SK-N-SH (cell line): ENCODE measurements around the gene AIMP1. TPM values are rescaled to one million over a fixed set of nuclear protein-coding genes. Genes with fewer than 3 reads are reported as not detected.

Experiments used
- CTCF ChIA-PET: fragments of 300-600, 350-600 bp; formaldehyde crosslinking; extraction: SDS; loops from one replicate; lab custom pipeline; 2021; lab: Yijun Ruan, JAX
- POLR2A ChIA-PET: fragments of 350-600 bp; sonication (Branson Sonifier 250); formaldehyde crosslinking; extraction: SDS; loops from one replicate; lab custom pipeline; 2020; ENCODE audit warnings: antibody characterized with exemption, inconsistent platforms; lab: Yijun Ruan, JAX
- DNase-seq: peaks from one replicate; pipeline ENCODE4 v3.0.0; 2012
- H2AFZ ChIP-seq: fragments of 200-600 bp; sonication (generic); 2 replicates; pipeline ENCODE4 v1.8.1; 2016; ENCODE audit warnings: antibody characterized with exemption, mild to moderate bottlenecking, low read depth
- H3F3A ChIP-seq: fragments of 200-600 bp; sonication (generic); replicated peaks from 2 replicates; pipeline ENCODE3; 2016; ENCODE audit warnings: antibody characterized with exemption, mild to moderate bottlenecking; ENCODE audit not compliant: insufficient read depth
- H3K27ac ChIP-seq, 2 experiments: fragments of 200-500 bp in 1 of 2; fragments of 200-600 bp in 1 of 2; sonication (Bioruptor generic) in 1 of 2; sonication (generic), shearing (Covaris generic) in 1 of 2; 2 replicates each; pipeline versions ENCODE4 v1.5.1 to v1.6.1; 2014 to 2016; ENCODE audit warnings: low read depth in 2 of 2, inconsistent platforms in 1 of 2, low read length in 1 of 2, mild to moderate bottlenecking in 1 of 2, mixed read lengths in 1 of 2
- H3K27me3 ChIP-seq: fragments of 200-600 bp; sonication (generic), shearing (Covaris generic); 2 replicates; pipeline ENCODE4 v1.6.1; 2016; ENCODE audit warnings: mixed run types; ENCODE audit not compliant: insufficient read depth
- H3K36me3 ChIP-seq, 2 experiments: fragments of 200-500 bp in 1 of 2; fragments of 200-600 bp in 1 of 2; sonication (Bioruptor generic) in 1 of 2; sonication (generic) in 1 of 2; replicated peaks in 1 of 2; 2 replicates each; pipeline versions ENCODE3 to v1.5.1; 2014 to 2016; ENCODE audit warnings: low read length in 1 of 2, mild to moderate bottlenecking in 1 of 2; ENCODE audit not compliant: insufficient read depth in 2 of 2, control insufficient read depth in 1 of 2
- H3K4me1 ChIP-seq, 2 experiments: fragments of 200-500 bp in 1 of 2; fragments of 200-600 bp in 1 of 2; sonication (Bioruptor generic) in 1 of 2; sonication (generic), shearing (Covaris generic) in 1 of 2; 2 replicates each; pipeline versions ENCODE4 v1.5.1 to v1.6.1; 2014 to 2016; ENCODE audit warnings: low read depth in 1 of 2, low read length in 1 of 2, mixed run types in 1 of 2; ENCODE audit not compliant: insufficient read depth in 2 of 2, control insufficient read depth in 1 of 2
- H3K4me2 ChIP-seq: fragments of 200-600 bp; sonication (generic), shearing (Covaris generic); 2 replicates; pipeline ENCODE4 v1.6.1; 2017; ENCODE audit warnings: mixed run types
- H3K4me3 ChIP-seq, 2 experiments: fragments of 200-500 bp in 1 of 2; fragments of 200-600 bp in 1 of 2; sonication (Bioruptor generic) in 1 of 2; sonication (generic), shearing (Covaris generic) in 1 of 2; 2 replicates each; pipeline versions ENCODE4 v1.5.1 to v1.8.1; 2014 to 2016; ENCODE audit warnings: low read depth in 2 of 2, inconsistent platforms in 1 of 2, low read length in 1 of 2, mild to moderate bottlenecking in 1 of 2, mixed read lengths in 1 of 2, moderate library complexity in 1 of 2
- H3K79me2 ChIP-seq: fragments of 200-600 bp; sonication (generic); 2 replicates; pipeline ENCODE4 v1.8.1; 2017; ENCODE audit warnings: mild to moderate bottlenecking; ENCODE audit not compliant: insufficient read depth
- H3K9ac ChIP-seq: fragments of 200-600 bp; sonication (generic); 2 replicates; pipeline ENCODE4 v1.6.1; 2017; ENCODE audit warnings: mixed run types
- H3K9me2 ChIP-seq: fragments of 200-600 bp; sonication (generic); 2 replicates; pipeline ENCODE4 v1.6.1; 2017; ENCODE audit warnings: mixed run types
- H3K9me3 ChIP-seq: fragments of 200-600 bp; sonication (generic); 2 replicates; pipeline ENCODE4 v1.6.1; 2017; ENCODE audit warnings: mixed run types, mild to moderate bottlenecking, moderate library complexity
- H4K20me1 ChIP-seq: fragments of 200-600 bp; sonication (generic); 2 replicates; pipeline ENCODE4 v1.6.1; 2017; ENCODE audit warnings: mild to moderate bottlenecking, mixed run types; ENCODE audit not compliant: insufficient read depth
- EZH2phosphoT487 ChIP-seq: fragments of 200-600 bp; sonication (generic); IDR thresholded peaks from 2 replicates; pipeline ENCODE4 v1.6.1; 2017; ENCODE audit warnings: low read depth, mixed run types, mild to moderate bottlenecking, antibody characterized with exemption, moderate library complexity, borderline replicate concordance
- JUND ChIP-seq: IDR thresholded peaks from 2 replicates; pipeline ENCODE4 v1.4.0; 2012
- POLR2AphosphoS5 ChIP-seq: IDR thresholded peaks from 2 replicates; pipeline ENCODE4 v1.6.1; 2012; ENCODE audit warnings: low read depth, low read length
- RCOR1 ChIP-seq: fragments of 150-350 bp; IDR thresholded peaks from 2 replicates; pipeline ENCODE4 v1.6.1; 2017; ENCODE audit warnings: antibody characterized with exemption, low read length
- RFX5 ChIP-seq: IDR thresholded peaks from 2 replicates; pipeline ENCODE4 v1.6.1; 2012; ENCODE audit warnings: mild to moderate bottlenecking, improper control_type of control experiment, low read length
- TCF12 ChIP-seq: IDR thresholded peaks from 2 replicates; pipeline ENCODE4 v1.4.0; 2012
- YY1 ChIP-seq: IDR thresholded peaks from 2 replicates; pipeline ENCODE4 v1.4.0; 2012; ENCODE audit warnings: low read depth, mild to moderate bottlenecking
- ZBTB33 ChIP-seq: IDR thresholded peaks from 2 replicates; pipeline ENCODE4 v1.4.0; 2012; ENCODE audit warnings: low read depth, borderline replicate concordance
- WGBS: methylation state at CpG from one replicate; pipeline ENCODE4 v1.1.6; 2017; ENCODE audit warnings: low lambda C conversion rate; 5-methylcytosine and 5-hydroxymethylcytosine counted together
- polyA plus RNA-seq, 3 experiments: library from polyadenylated mRNA; depleted of rRNA; stranded (reverse); fragments of >200 nt; gene quantifications; 2 replicates each; pipeline ENCODE4 v1.2.3, GENCODE V29; 2012
- TF ChIP-seq, protein P1 (sequence below): IDR thresholded peaks from 2 replicates; pipeline ENCODE4 v1.6.1; 2012; ENCODE audit warnings: mild to moderate bottlenecking, low read depth, low read length, moderate library complexity
- TF ChIP-seq, protein P2 (sequence below): IDR thresholded peaks from 2 replicates; pipeline ENCODE4 v1.4.0; 2012; ENCODE audit warnings: low read depth, borderline replicate concordance

The AIMP1 gene
- polyA plus RNA-seq, 1 of the 3 experiments (the other 2 are of a cell fraction): 14.0 TPM

- no peak overlapping the region for H3K4me3 ChIP-seq
- H3K36me3 ChIP-seq: no peaks in the 10 kb centered on the region
- H3K4me1 ChIP-seq: peaks cover 0 to 9% of the 10 kb centered on the region in 2 experiments; a peak in 2 of 4 replicates
- no peaks in the 10 kb centered on the region for H3K79me2 ChIP-seq
- H3K9ac ChIP-seq: no peak overlapping the region
- H3K9me3 ChIP-seq: no peaks in the 10 kb centered on the region
- ChIA-PET CTCF (no interaction called here), POLR2A (no interaction called here)
- peak overlapping the region in 1 of 2 experiments; percentile 60; a peak in 2 of 4 replicates for H3K27ac ChIP-seq
- no peak for TF ChIP-seq POLR2AphosphoS5
- TF ChIP-seq JUND: no peak
- TF ChIP-seq ZBTB33: no peak
- TF ChIP-seq, protein P1, sequence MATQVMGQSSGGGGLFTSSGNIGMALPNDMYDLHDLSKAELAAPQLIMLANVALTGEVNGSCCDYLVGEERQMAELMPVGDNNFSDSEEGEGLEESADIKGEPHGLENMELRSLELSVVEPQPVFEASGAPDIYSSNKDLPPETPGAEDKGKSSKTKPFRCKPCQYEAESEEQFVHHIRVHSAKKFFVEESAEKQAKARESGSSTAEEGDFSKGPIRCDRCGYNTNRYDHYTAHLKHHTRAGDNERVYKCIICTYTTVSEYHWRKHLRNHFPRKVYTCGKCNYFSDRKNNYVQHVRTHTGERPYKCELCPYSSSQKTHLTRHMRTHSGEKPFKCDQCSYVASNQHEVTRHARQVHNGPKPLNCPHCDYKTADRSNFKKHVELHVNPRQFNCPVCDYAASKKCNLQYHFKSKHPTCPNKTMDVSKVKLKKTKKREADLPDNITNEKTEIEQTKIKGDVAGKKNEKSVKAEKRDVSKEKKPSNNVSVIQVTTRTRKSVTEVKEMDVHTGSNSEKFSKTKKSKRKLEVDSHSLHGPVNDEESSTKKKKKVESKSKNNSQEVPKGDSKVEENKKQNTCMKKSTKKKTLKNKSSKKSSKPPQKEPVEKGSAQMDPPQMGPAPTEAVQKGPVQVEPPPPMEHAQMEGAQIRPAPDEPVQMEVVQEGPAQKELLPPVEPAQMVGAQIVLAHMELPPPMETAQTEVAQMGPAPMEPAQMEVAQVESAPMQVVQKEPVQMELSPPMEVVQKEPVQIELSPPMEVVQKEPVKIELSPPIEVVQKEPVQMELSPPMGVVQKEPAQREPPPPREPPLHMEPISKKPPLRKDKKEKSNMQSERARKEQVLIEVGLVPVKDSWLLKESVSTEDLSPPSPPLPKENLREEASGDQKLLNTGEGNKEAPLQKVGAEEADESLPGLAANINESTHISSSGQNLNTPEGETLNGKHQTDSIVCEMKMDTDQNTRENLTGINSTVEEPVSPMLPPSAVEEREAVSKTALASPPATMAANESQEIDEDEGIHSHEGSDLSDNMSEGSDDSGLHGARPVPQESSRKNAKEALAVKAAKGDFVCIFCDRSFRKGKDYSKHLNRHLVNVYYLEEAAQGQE: no peak
- no peak for TF ChIP-seq YY1
- no peak for TF ChIP-seq TCF12
- no peak for TF ChIP-seq EZH2phosphoT487
- DNase-seq: no peak
- no peaks in the 10 kb centered on the region for H3K9me2 ChIP-seq
- H3K4me2 ChIP-seq: 0 out of 2 replicates have a peak overlapping the region, but pooled peaks have one; percentile 17
- no peaks in the 10 kb centered on the region for H3K27me3 ChIP-seq
- peaks cover 20% of the 10 kb centered on the region for H3F3A ChIP-seq
- no peak overlapping the region for H2AFZ ChIP-seq
- no peaks in the 10 kb centered on the region for H4K20me1 ChIP-seq
These were observed 49.7 kb downstream of the AIMP1 start for GRCh38 chr4:106366026-106366425.

DNA sequence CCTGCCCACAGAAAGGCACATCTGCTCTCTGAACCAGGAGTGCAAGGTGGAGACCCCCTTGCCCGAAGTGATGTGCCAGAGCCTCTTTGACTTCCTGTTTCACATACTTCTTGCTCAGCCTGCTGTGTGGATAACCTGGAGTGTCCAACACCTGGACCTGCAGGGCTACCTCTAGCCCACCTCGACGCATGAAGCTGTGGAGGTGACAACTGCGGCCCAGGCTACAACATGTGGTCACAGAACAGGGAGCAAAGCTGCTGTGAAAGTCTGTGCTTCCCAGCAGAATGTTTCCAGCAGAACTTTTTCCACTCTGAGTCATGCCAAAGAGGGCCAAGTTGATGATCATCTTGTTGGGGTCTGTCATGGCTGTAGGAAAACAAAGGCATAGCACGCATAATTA is 50.7 kb downstream of the AIMP1 start:
- no peak overlapping the region for H3K4me3 ChIP-seq
- no peak for DNase-seq
- no peak overlapping the region for H2AFZ ChIP-seq
- TF ChIP-seq, protein P2, sequence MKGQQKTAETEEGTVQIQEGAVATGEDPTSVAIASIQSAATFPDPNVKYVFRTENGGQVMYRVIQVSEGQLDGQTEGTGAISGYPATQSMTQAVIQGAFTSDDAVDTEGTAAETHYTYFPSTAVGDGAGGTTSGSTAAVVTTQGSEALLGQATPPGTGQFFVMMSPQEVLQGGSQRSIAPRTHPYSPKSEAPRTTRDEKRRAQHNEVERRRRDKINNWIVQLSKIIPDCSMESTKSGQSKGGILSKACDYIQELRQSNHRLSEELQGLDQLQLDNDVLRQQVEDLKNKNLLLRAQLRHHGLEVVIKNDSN: no peak
- TF ChIP-seq RFX5: no peak
- no peak for TF ChIP-seq RCOR1
- H3K9ac ChIP-seq: no peak overlapping the region
- no peak overlapping the region for H3K27ac ChIP-seq
- H3F3A ChIP-seq: peaks cover 20% of the 10 kb centered on the region
- no peaks in the 10 kb centered on the region for H3K27me3 ChIP-seq
- no peaks in the 10 kb centered on the region for H3K79me2 ChIP-seq
- no peaks in the 10 kb centered on the region for H3K9me3 ChIP-seq
- ChIA-PET CTCF (no interaction called here), POLR2A (no interaction called here)
- 63% methylated on average over 5 of the region's 5 CpGs for WGBS
- H3K4me1 ChIP-seq: peaks cover 0 to 9% of the 10 kb centered on the region in 2 experiments; a peak in 2 of 4 replicates
- H3K4me2 ChIP-seq: no peak overlapping the region
- no peaks in the 10 kb centered on the region for H3K9me2 ChIP-seq
- H4K20me1 ChIP-seq: no peaks in the 10 kb centered on the region
- H3K36me3 ChIP-seq: no peaks in the 10 kb centered on the region
